Measurements from ENCODE around the gene PTPRK.

PTPRK gene

DNA sequence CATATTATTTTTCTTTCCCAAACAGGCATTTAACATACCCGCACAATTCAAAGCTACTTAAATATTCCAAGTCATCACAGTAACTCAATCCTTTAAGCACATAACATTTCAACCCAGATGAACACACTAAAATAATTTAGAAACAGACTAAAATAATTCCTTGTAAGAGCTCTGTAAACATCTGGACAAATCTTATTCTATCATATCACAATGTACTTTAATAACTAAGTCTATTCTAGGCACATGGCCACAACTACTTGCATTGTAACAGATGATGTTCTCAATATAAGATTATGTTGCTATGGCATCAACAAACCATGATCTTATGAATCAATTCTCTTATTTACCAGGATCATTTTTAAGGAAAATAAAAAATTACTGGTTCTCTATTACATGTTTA, 496.4 kb downstream of the PTPRK start:
- Histone ChIP-seq H3K27ac (no peak overlapping the region), H3K4me3 (no peak overlapping the region)
- no peak for DNase-seq (ENCODE audit: low spot score)
- TF ChIP-seq CTCF (IDR thresholded peaks at IDR 0.05) = no peak

DNA sequence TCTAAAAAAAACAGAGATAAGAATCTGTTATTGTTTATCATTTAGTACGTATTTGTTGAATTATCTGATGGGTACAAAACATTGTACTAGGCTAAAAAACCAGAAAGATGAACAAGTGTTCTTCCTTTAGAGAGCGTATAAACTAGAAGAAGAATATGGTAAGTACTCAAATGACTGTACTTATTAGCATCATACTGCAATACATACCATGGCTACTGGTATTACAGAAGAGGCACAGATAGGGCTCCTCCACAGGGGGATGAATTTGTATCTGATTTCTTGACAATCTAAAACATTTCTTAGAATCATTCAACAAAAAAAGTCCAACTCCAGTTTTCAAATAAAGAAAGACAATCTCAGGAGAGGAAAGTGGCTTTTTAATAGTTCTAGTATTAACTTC, 501.6 kb downstream of the PTPRK start:
- Histone ChIP-seq H3K27ac (no peak overlapping the region), H3K4me3 (no peak overlapping the region)
- no peak for DNase-seq (ENCODE audit: low spot score)
- TF ChIP-seq CTCF (IDR thresholded peaks at IDR 0.05) = no peak

GRCh38 chr6:128017288-128017687, 503.1 kb downstream of the PTPRK start:
- H3K4me3 ChIP-seq = no peak overlapping the region
- TF ChIP-seq CTCF (IDR thresholded peaks at IDR 0.05) = no peak
- no peak overlapping the region for H3K27ac ChIP-seq
- DNase-seq (ENCODE audit: low spot score) = no peak

DNA sequence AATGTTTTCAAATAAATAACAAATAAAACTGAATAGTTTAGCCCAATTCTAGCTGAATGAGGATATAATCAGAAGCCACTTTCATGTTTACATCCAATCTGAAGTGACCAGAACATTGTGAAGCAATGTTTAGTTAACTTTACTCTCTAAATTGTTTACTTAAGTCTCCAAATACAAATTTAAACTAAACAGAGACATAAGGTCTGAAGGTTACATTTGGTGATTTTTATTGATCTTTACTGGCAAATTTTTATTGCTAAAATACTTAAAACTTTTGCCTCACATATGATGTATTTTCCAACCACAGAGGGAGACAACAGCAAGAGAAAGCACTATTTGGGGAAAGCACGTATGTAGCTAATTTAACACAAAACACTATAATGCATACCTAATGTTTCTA, 512.7 kb downstream of the PTPRK start:
- no peak overlapping the region for H3K27ac ChIP-seq
- no peak for DNase-seq (ENCODE audit: low spot score)
- no peak for TF ChIP-seq CTCF (IDR thresholded peaks at IDR 0.05)
- H3K4me3 ChIP-seq = no peak overlapping the region

DNA sequence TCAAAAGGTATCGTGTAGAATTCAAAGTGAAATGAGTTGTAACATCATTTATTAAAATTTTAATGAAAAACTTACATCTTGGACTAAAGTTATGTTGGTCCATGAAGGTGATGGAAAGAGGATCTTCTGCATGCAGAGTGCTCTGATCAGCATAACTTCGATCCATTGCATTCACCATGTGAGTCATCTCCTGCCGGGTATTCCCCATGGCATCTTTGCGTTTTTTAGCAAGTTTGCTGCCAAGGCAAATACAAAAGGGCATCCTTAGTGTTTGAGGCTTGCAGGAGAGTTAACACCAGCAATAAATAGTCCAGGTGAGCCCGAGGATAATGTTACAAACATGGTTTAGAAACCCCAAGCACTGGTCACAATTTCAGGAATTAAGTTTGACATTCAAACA, 515.4 kb downstream of the PTPRK start:
- no peak for DNase-seq (ENCODE audit: low spot score)
- H3K27ac ChIP-seq = no peak overlapping the region
- no peak for TF ChIP-seq CTCF (IDR thresholded peaks at IDR 0.05)
- no peak overlapping the region for H3K4me3 ChIP-seq

DNA sequence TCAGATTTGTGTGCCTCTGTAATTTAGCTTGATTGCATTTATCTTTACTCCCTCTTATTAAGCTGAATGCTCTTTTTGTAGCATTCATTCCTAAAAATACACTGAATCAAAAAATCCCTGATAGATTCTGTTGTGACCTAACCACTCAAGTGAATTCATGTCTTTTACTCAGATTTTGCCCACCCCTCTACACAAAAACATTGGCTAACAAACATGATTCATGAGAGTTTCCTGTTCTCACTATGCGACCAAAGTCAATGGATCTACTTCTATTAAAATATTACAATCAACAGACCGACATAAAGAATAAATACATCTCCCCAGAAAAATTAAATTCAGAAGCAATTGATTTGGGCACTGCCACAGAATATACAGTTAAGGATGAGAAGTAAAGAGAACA, 520.0 kb downstream of the PTPRK start:
- no peak for TF ChIP-seq CTCF (IDR thresholded peaks at IDR 0.05)
- H3K4me3 ChIP-seq = no peak overlapping the region
- no peak overlapping the region for H3K27ac ChIP-seq
- no peak for DNase-seq (ENCODE audit: low spot score)

GRCh38 chr6:127998985-127999384, 521.4 kb downstream of the PTPRK start:
- TF ChIP-seq CTCF (IDR thresholded peaks at IDR 0.05) = no peak
- Histone ChIP-seq H3K4me3 (no peak overlapping the region), H3K27ac (no peak overlapping the region)
- DNase-seq (ENCODE audit: low spot score) = no peak

Data from coronary artery (tissue), 2 donors.